ENCODE results near the gene DMAC1.

DMAC1 gene

DNA sequence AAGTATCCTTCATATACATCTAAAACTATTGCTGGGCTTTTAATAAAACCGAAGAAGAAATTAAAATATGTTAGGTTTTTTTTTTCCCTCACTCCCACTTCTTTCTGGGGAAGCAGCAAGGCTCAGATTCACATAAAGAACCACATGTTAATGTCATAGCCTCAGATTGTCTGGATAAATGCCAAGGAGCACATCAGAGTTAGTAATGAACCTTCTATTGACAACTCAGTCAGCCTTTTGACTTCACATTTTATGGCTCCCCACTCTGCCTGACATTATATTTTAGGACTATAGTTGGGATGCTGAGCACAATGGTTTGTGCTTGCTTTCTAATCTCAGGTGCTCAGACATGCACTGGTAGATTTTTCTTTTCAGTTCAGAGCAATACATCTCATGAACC lies 21.8 kb downstream of the DMAC1 start:
- TF ChIP-seq, protein P1, sequence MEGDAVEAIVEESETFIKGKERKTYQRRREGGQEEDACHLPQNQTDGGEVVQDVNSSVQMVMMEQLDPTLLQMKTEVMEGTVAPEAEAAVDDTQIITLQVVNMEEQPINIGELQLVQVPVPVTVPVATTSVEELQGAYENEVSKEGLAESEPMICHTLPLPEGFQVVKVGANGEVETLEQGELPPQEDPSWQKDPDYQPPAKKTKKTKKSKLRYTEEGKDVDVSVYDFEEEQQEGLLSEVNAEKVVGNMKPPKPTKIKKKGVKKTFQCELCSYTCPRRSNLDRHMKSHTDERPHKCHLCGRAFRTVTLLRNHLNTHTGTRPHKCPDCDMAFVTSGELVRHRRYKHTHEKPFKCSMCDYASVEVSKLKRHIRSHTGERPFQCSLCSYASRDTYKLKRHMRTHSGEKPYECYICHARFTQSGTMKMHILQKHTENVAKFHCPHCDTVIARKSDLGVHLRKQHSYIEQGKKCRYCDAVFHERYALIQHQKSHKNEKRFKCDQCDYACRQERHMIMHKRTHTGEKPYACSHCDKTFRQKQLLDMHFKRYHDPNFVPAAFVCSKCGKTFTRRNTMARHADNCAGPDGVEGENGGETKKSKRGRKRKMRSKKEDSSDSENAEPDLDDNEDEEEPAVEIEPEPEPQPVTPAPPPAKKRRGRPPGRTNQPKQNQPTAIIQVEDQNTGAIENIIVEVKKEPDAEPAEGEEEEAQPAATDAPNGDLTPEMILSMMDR (IDR thresholded peaks at IDR 0.05; ENCODE audit: low read depth, low read length, missing control alignments): no peak
- H3K4me3 ChIP-seq (ENCODE audit: low read depth, low read length): no peak overlapping the region
- DNase-seq (ENCODE audit: low read depth): no peak

DNA sequence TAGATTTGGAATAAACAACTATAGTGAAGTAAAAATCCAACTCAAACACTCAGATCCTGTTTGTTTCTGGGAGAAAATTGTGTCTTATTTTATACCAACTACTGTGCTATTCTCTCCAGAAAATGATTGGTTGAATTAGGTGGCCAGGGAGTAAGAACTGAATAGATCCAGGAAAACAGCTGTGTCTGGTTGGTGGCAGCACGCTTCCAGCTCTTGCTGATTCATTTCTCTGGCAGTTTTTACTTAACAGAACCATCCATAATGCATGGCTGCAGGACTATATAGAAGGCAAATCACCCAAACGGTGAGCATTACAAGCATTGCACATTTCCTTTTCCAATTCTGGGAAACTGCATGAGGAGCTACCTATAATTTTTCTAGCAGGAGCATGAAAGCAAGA lies 29.5 kb downstream of the DMAC1 start:
- H3K4me3 ChIP-seq (ENCODE audit: low read depth, low read length): no peak overlapping the region
- TF ChIP-seq, protein P1 (IDR thresholded peaks at IDR 0.05; ENCODE audit: low read depth, low read length, missing control alignments): no peak
- no peak for DNase-seq (ENCODE audit: low read depth)

DNA sequence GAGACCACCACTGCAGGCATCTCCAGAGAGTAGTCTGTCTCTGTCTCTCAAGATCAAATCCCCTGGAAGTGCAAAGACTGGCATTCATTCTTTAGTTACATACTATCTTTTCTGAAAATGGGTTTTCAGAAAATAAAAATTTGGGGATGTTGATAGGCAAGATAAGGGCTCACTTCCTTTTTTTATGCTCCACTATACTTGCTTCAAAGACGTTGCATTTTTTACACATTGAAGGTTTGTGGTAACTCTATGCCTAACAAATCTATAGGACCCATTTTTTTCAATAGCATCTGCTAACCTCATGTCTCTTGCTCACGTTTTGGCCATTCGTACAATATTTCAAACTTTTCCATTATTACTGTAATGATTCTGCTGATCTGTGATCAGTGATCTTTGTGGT lies 37.0 kb downstream of the DMAC1 start:
- DNase-seq (ENCODE audit: low read depth): no peak
- H3K4me3 ChIP-seq (ENCODE audit: low read depth, low read length): no peak overlapping the region
- TF ChIP-seq, protein P1 (IDR thresholded peaks at IDR 0.05; ENCODE audit: low read depth, low read length, missing control alignments): no peak

DNA sequence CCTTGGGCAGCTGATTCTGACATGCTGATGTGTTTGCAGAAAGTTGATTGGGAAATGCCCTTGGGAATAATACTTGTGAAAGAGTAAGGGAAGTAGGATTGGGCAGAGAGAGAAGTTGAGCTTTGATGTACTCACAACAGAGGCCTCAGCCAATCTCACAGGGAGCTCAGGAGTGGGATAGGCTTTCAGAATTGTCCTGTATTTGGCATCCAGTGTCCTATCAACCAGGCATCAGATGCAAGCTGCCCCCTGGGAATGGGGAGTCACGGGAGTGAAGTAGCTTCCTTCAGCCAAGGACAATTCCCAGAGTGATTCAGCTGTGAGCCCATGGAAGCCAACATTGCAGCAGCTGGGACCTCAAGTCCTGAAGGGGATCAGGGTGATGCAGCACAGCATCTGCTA lies 39.6 kb downstream of the DMAC1 start:
- no peak for DNase-seq (ENCODE audit: low read depth)
- TF ChIP-seq, protein P1 (IDR thresholded peaks at IDR 0.05; ENCODE audit: low read depth, low read length, missing control alignments): no peak
- no peak overlapping the region for H3K4me3 ChIP-seq (ENCODE audit: low read depth, low read length)

DNA sequence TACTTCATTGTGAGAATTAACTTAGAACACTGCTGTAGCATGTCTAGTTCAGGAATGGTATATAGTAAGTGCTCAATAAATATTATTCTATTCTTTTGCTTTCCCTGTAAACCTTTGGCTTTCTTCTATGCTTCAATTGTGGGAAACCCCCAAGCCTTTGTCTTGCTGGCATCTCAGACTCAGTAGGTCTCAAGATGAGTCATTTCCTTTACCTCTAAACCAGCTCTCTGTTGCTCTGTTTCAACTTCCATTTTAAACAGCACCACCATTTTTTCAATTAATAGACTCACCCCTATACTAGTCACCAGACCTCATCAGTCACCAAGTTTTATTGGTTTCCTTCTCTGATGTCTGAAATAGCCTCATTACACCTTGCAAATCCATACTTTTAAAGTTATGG lies 43.5 kb downstream of the DMAC1 start:
- TF ChIP-seq, protein P1 (IDR thresholded peaks at IDR 0.05; ENCODE audit: low read depth, low read length, missing control alignments): no peak
- peak; percentile 46 for DNase-seq (ENCODE audit: low read depth)
- H3K4me3 ChIP-seq (ENCODE audit: low read depth, low read length): no peak overlapping the region

DNA sequence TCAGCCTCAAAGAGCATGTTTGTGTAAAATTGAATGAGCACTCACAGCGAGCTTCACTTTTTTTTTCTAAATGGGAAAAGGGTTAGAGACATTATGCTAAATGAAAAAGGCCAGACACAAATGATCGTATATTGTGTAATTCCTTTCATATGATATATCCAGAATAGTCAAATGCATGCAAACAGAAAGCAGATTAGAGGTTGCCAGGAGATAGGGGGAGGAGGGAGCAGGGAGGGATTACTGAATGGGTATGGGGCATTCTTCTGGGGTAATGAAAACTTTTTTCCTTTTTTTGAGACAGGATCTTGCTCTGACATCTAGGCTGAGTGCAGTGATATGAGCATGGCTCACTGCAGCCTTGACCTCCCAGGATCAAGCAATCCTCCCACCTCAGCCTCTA lies 47.1 kb downstream of the DMAC1 start:
- DNase-seq (ENCODE audit: low read depth): no peak
- H3K4me3 ChIP-seq (ENCODE audit: low read depth, low read length): no peak overlapping the region
- TF ChIP-seq, protein P1 (IDR thresholded peaks at IDR 0.05; ENCODE audit: low read depth, low read length, missing control alignments): no peak
